Activated CD8-positive, alpha-beta memory T cell treated with anti-CD3 and anti-CD28 coated beads, Interleukin-2, amount 10 ng/mL, durations not matched to agents 7 days and 5 days (primary cell): Measurements from ENCODE around the gene TMEM54. TPM values are rescaled to one million over a fixed set of nuclear protein-coding genes. Genes with fewer than 3 reads are reported as not detected.
A peak's percentile ranks its signal among the peaks of the same experiment; 100 is the strongest.

Experiments
- ATAC-seq: fragments of 150-1000 bp; cut with Tn5 transposase; one replicate; pipeline ENCODE4 v1.10.0; 2021; ENCODE audit warnings: moderate library complexity
- CTCF ChIA-PET: fragments of 350-600 bp; sonication (Branson Sonifier 250); formaldehyde crosslinking; loops from one replicate; lab custom pipeline; 2021; ENCODE audit warnings: antibody characterized with exemption; lab: Charles Lee
- DNase-seq: peaks from one replicate; pipeline ENCODE4 v3.0.0-alpha.2; 2020
- H3K27ac Mint-ChIP-seq: one replicate; pipeline ENCODE4 v1.8.0; 2021; ENCODE audit warnings: mild to moderate bottlenecking, mixed read lengths
- H3K27me3 Mint-ChIP-seq: one replicate; pipeline ENCODE4 v1.8.0; 2021; ENCODE audit warnings: mixed read lengths
- H3K36me3 Mint-ChIP-seq: one replicate; pipeline ENCODE4 v1.8.0; 2021; ENCODE audit warnings: mild to moderate bottlenecking, mixed read lengths
- H3K4me1 Mint-ChIP-seq: one replicate; pipeline ENCODE4 v1.8.0; 2021; ENCODE audit warnings: mixed read lengths
- H3K4me3 Mint-ChIP-seq: one replicate; pipeline ENCODE4 v1.8.0; 2021; ENCODE audit warnings: mild to moderate bottlenecking, moderate library complexity, mixed read lengths
- H3K9me3 Mint-ChIP-seq: one replicate; pipeline ENCODE4 v1.8.0; 2022; ENCODE audit warnings: low read depth, mixed read lengths
- total RNA-seq, 2 experiments: library from RNA; stranded (reverse); gene quantifications; one replicate each; pipeline ENCODE4 v1.2.3, GENCODE V29; 2021

TMEM54 gene
- total RNA-seq, 2 experiments from 2014 or later: not detected

DNA sequence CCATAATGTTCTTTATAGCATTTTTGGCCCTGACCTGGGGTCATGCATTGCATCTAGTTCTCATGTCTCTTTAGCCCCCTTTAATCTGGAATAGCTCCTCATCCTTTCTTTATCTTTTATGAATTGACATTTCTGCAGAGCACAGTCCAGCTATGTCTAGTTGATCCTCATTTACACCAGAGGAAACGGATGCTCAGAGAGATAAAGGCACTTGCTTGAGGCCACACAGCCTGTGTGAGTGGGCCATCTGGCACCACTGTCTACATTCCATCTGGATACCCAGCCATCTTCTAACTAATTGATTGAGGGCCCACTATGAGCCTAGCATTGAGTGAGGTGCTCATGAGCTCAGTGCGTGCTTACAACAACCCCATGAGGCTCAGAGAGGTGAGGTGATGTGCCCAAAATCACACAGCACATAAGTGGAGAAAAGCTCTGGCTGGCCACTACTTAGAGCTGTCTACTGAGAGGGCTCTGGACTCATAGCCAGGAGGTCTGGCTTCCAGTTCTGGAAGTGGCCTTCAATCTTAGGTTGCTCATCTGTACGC lies 11.4 kb downstream of the TMEM54 start:
- no peak overlapping the region for H3K27ac Mint-ChIP-seq
- H3K36me3 Mint-ChIP-seq: no peaks in the 10 kb centered on the region
- no peak overlapping the region for H3K4me3 Mint-ChIP-seq
- ATAC-seq (no peak), DNase-seq (no peak)
- H3K4me1 Mint-ChIP-seq: no peaks in the 10 kb centered on the region
- no peaks in the 10 kb centered on the region for H3K9me3 Mint-ChIP-seq
- CTCF ChIA-PET: interaction anchor here (1.3 to 1.6 kb wide), 2 partner anchors 69 to 206 kb away, joined by 3 read pairs; no protein-coding TSS in a partner anchor
- H3K27me3 Mint-ChIP-seq: peaks cover 75% of the 10 kb centered on the region

DNA sequence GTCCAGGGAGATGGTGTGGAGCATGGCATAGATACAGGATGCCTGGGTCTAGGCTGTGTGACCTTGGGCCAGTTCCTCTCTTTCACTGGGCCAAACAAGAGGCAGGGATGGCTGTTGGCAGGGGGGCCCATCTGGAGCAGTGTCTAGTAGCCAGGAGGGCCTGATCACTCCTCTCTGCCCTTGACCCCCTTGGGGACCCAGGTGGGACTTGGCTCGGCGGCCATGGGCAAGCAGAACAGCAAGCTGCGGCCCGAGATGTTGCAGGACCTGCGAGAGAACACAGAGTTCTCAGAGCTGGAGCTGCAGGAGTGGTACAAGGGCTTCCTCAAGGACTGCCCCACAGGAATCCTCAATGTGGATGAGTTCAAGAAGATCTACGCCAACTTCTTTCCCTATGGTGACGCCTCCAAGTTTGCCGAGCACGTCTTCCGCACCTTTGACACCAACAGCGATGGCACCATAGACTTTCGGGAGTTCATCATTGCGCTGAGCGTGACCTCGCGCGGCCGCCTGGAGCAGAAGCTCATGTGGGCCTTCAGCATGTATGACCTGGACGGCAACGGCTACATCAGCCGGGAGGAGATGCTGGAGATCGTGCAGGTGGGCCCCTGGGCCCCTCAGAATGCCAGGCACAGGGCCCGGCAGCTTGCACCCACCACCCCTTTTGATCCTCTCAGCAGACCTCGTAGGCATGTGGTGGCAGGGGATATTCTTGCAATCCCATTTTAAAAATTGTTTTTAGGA lies 12.3 kb downstream of the TMEM54 start:
- H3K4me1 Mint-ChIP-seq: no peaks in the 10 kb centered on the region
- ATAC-seq (no peak), DNase-seq (no peak)
- H3K9me3 Mint-ChIP-seq: no peaks in the 10 kb centered on the region
- H3K4me3 Mint-ChIP-seq: no peak overlapping the region
- H3K36me3 Mint-ChIP-seq: no peaks in the 10 kb centered on the region
- no peak overlapping the region for H3K27ac Mint-ChIP-seq
- CTCF ChIA-PET: no interaction called here
- H3K27me3 Mint-ChIP-seq: peaks cover 76% of the 10 kb centered on the region

DNA sequence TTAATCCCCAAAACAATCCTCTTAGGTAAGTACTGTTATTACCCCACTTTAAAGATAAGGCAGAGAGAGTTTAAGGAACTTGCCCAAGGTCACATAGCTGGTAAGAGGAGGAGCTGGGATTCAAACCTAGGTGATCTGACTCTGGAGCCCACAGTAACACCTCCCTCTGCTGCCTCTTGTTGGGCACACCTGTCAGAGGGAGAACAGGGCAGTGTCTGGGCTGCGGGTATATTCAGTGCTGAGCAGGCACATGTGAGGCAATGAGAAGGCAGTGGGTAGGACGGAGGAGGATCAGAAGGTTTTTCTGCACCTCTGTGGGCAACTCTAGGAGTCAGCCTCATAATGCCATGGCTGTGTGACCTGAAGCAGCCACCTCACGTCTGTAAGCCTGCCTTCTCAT lies 13.1 kb downstream of the TMEM54 start:
- CTCF ChIA-PET: no interaction called here
- H3K4me3 Mint-ChIP-seq: no peak overlapping the region
- no peaks in the 10 kb centered on the region for H3K4me1 Mint-ChIP-seq
- peaks cover 81% of the 10 kb centered on the region for H3K27me3 Mint-ChIP-seq
- H3K36me3 Mint-ChIP-seq: no peaks in the 10 kb centered on the region
- DNase-seq (no peak), ATAC-seq (no peak)
- no peaks in the 10 kb centered on the region for H3K9me3 Mint-ChIP-seq
- no peak overlapping the region for H3K27ac Mint-ChIP-seq

DNA sequence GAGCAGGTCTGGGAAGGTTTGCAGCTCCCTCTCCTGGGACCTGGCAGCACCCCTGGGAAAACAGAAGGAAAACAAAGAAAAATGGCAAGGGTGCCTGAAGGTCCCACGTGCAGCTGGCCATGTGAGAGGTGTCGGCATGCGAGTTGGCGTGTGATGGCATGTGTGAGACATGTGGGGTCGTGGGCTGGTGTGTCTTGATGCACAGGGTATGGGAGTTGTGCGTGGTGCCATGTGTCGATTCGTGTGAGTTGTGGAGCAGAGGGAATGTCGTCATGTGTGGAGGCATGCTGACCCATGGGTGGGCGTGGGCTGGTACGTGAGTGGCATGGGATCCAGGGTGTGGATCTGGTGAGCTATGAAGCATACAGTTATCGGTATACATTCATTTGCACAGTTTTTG lies 13.6 kb downstream of the TMEM54 start:
- no peak for DNase-seq
- CTCF ChIA-PET: interaction anchor here (1.1 to 1.3 kb wide), 2 partner anchors 25 to 193 kb away, joined by 3 read pairs; partner anchors contain the start of gene AZIN2
- no peaks in the 10 kb centered on the region for H3K4me1 Mint-ChIP-seq
- no peak overlapping the region for H3K27ac Mint-ChIP-seq
- H3K9me3 Mint-ChIP-seq: no peaks in the 10 kb centered on the region
- peaks cover 79% of the 10 kb centered on the region for H3K27me3 Mint-ChIP-seq
- no peaks in the 10 kb centered on the region for H3K36me3 Mint-ChIP-seq
- H3K4me3 Mint-ChIP-seq: no peak overlapping the region
- no peak for ATAC-seq

DNA sequence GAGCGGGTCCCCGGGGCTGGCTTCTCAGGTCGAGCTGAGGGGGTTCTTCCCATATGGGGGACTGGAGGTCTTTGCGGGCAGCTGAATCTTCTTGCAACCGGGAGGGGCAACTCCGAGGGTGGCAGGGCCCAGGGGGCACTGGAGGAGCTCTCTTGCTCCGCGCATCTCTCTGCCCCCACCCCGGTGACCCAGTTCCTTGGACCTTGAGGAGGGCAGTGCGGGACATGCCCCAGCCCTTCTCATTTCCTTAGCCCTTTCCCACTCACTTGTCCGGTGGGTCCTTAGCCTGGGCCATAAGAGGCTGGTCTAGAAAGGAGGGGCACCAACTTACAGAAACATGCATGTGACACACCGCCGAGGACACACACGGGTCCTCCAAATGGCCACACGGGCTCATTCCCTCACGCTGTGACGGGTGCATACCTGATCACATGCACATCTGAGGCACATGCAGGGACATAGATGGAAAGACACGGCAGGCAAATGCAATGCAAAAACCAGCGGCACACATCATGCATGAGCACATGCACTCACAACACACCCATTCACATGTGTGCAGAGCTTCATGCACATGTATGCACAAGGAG lies 14.3 kb downstream of the TMEM54 start:
- Mint-ChIP-seq H3K4me3 (no peak overlapping the region), H3K27ac (no peak overlapping the region), H3K36me3 (no peaks in the 10 kb centered on the region), H3K9me3 (no peaks in the 10 kb centered on the region), H3K4me1 (no peaks in the 10 kb centered on the region), H3K27me3 (peaks cover 72% of the 10 kb centered on the region)
- DNase-seq (no peak), ATAC-seq (no peak)
- CTCF ChIA-PET: interaction anchor here (1.1 to 1.8 kb wide), 5 partner anchors 10 to 194 kb away, joined by 3 to 7 read pairs (median 3); partner anchors contain the start of gene AZIN2

DNA sequence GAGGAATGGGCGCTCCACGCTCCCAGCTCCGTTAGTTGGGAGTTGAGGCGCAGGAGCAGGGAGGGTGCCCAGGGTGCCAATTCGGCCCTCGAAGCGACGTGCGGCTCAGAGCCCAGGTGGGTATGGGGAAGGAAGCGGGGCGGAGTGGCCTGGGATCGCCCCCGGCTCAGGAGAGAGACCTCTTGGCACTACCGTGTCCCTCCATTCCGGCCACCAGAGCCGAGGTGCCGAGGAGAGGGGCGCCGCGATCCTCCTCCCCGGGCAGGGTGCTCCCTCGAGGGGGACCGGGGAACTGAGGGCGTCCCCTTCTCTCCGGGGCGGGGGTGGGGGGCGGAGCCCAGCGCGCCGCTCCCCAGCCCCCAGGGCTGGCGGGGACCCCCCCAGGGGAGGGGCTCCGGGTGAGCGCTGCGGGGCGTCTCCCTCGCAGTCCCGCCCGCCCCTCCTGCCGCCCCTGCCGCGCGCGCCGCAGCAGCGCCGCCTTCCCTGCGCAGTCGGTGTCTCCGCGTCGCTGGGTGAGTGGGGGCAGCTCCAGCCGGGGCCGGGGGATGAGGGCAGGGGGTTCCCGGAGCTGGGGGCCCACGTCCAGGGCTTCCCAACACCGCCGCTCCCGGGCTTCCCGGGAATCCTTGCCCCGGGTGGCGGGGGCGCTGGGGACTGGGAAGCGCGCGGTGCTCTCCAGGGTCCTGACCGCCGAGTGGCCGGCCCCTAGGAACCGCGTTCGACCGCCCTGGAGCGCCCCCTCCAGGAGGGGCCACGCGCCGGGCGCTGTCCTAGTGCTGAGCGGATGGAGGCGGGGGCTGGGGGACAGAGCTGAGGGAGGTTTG lies 15.0 kb downstream of the TMEM54 start, which contains the start of gene HPCA:
Gene HPCA, plus strand, starts transcription at position 488 of the 824 bp plus-strand sequence. CDS start 2,408 bp downstream, outside the sequence.
- CTCF ChIA-PET: interaction anchor here (1.1 to 1.8 kb wide), 5 partner anchors 10 to 195 kb away, joined by 3 to 7 read pairs (median 3); partner anchors contain the start of gene AZIN2
- Mint-ChIP-seq H3K27ac (no peak within 1 kb of the TSS), H3K4me3 (no peak within 1 kb of the TSS), H3K27me3 (peaks cover 67% of the 10 kb centered on the region), H3K36me3 (no peaks in the 10 kb centered on the region), H3K4me1 (no peaks in the 10 kb centered on the region), H3K9me3 (no peaks in the 10 kb centered on the region)
- ATAC-seq (peak; percentile 88), DNase-seq (peak; percentile 62)

DNA sequence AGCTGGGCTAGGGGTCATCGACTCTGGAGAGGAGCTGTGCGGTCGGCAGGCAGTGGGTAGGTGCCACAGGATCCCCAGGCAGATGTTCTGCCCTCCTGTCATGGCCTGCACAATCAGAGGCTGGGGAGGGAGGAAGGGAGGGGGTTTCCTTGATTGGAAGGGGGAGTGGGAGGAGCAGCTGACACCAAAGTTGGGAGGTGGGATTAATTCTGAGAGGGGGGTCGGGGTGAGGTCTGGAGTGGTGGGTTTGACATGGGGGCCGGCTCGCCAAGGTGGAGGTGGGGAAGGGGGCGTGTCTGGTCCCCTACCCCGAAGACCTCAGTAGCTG lies 15.5 kb downstream of the TMEM54 start:
- ATAC-seq (no peak), DNase-seq (no peak)
- H3K4me1 Mint-ChIP-seq: no peaks in the 10 kb centered on the region
- CTCF ChIA-PET: interaction anchor here (1.2 to 1.8 kb wide), 2 partner anchors 9 to 173 kb away, joined by 3 to 7 read pairs; no protein-coding TSS in a partner anchor
- H3K9me3 Mint-ChIP-seq: no peaks in the 10 kb centered on the region
- no peaks in the 10 kb centered on the region for H3K36me3 Mint-ChIP-seq
- H3K4me3 Mint-ChIP-seq: no peak overlapping the region
- H3K27ac Mint-ChIP-seq: no peak overlapping the region
- H3K27me3 Mint-ChIP-seq: peaks cover 66% of the 10 kb centered on the region

DNA sequence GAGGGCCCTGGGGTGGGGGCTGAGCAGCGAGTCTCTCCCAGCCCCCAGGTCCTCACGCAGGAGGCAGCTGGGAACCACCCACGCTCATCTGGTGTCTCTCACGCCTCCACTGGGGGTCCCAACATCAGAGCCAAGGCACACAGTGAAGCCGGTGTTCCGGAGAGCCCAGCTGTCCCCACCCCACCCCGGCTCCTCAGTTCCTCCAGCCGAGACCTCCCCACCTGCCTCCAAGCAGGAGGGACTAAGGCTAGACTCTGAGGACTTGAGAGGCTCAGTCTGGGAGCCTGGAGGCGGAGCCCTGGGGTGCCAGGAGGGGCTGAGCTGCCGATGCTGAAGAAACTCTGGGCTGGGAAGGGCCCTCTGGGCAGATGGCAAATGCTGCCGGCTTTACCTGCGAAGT lies 16.5 kb downstream of the TMEM54 start:
- DNase-seq: no peak
- Mint-ChIP-seq H3K27me3 (peaks cover 58% of the 10 kb centered on the region), H3K36me3 (no peaks in the 10 kb centered on the region), H3K4me1 (no peaks in the 10 kb centered on the region), H3K9me3 (no peaks in the 10 kb centered on the region), H3K4me3 (no peak overlapping the region), H3K27ac (no peak overlapping the region)
- CTCF ChIA-PET: interaction anchor here (0.8 kb wide), 1 partner anchor 172 kb away, joined by 5 read pairs; no protein-coding TSS in a partner anchor
- ATAC-seq: no peak

DNA sequence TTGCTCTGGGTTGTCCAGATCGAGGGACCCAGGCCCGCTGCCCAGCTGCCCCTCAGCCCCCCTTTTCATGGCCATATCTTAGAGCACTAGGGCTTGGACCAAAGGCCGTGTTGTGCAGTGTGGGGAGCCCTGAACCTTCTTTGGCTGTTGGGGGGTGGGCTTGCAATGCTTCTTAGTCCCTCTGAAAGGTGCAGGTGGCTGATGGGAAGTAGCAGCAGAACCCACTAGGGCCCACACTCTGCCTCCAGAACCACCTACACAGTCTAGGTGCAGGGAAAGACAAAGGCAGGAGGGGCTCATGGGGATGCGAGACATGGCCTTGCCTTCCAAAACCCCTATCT lies 17.2 kb downstream of the TMEM54 start:
- DNase-seq (no peak), ATAC-seq (no peak)
- H3K36me3 Mint-ChIP-seq: no peaks in the 10 kb centered on the region
- H3K9me3 Mint-ChIP-seq: no peaks in the 10 kb centered on the region
- H3K4me3 Mint-ChIP-seq: no peak overlapping the region
- H3K27ac Mint-ChIP-seq: no peak overlapping the region
- no peaks in the 10 kb centered on the region for H3K4me1 Mint-ChIP-seq
- CTCF ChIA-PET: interaction anchor here (0.8 kb wide), 1 partner anchor 172 kb away, joined by 5 read pairs; no protein-coding TSS in a partner anchor
- H3K27me3 Mint-ChIP-seq: peaks cover 51% of the 10 kb centered on the region

DNA sequence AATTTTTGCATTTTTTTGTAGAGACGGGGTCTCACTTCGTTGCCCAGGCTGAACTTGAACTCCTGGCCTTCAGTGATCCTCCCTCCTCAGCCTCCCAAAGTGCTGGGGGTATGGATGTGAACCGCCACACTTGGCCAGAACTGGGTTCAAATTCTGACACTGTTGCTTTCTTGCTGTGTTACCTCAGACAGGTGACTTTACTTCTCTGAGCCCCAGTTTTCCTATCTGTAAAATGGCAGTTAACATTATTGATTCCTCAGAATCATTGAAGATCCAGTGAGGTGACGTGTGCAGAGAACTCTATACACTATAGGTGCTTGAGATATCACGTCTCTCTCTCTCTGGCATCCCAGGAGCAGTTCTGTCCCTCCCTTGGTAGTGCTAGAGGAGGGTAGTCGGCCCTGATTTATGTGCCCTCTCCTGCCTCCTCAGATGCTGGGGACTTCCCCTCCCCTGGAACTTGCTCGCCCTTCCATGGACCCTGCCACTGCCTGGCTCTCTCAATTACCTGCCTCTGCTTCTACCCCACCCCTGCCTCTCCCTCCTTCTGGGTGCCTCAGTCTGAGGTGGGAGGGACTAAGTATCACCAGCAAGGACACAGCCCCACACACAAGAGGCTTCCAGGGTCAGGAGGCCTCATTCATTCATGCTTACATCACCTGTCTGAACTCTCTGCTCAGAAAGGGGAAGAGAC lies 17.7 kb downstream of the TMEM54 start:
- Mint-ChIP-seq H3K9me3 (no peaks in the 10 kb centered on the region), H3K4me1 (no peaks in the 10 kb centered on the region), H3K36me3 (no peaks in the 10 kb centered on the region), H3K27me3 (peaks cover 47% of the 10 kb centered on the region), H3K4me3 (no peak overlapping the region), H3K27ac (no peak overlapping the region)
- ATAC-seq: no peak
- CTCF ChIA-PET: interaction anchor here (1.8 to 1.9 kb wide), 2 partner anchors 9 to 11 kb away, joined by 4 to 8 read pairs; no protein-coding TSS in a partner anchor
- no peak for DNase-seq

DNA sequence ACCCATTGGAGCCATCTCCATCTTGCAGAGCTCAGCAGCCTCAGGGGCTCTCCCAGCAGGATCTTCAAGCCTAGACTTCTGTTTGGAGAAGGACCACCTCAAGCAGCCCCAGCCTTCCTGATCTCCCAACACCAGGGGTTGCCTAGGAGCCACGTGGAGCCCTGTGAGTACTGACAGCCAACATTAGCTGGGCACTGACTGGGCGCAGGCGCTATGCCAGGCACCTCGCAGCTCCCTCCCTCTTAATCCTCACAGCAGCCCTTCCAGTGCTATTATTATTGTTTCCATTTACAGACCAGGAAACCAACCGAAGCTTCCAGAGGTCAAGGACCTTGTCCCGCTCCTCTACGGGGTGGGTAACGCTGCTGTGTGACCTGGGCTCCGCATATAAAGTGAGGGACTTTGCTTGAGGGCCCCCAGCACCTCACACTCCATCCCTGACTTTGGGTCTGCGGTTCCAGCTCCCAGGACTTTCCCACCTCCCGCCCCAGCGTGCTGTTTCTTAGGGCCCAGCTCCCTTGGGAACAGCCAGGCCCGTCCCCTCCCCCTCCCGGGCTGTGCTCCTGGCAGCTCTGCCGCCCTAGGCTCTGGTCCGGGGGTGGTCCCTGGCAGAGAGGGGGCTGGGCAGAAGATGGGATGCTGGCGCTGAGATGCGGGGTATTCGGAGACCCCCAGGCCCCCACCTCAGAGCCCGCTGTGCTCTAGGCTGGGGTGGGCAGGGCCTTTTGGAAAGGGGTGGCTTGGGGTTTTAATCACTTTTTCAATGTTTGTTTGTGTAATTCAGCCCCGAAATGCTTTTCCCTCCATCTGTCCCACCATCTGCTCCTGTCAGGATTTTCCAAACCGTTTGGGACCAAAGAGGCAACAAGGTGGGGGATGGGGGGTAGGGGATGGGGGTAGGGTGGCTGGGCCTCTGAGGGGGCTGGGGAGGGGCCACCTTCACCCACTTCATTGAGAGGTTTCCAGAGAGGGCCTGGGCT lies 19.0 kb downstream of the TMEM54 start:
- Mint-ChIP-seq H3K4me1 (no peaks in the 10 kb centered on the region), H3K36me3 (no peaks in the 10 kb centered on the region), H3K9me3 (no peaks in the 10 kb centered on the region), H3K4me3 (no peak overlapping the region), H3K27ac (no peak overlapping the region), H3K27me3 (peaks cover 39% of the 10 kb centered on the region)
- ATAC-seq (no peak), DNase-seq (no peak)
- CTCF ChIA-PET: interaction anchor here (1.8 to 1.9 kb wide), 2 partner anchors 10 to 13 kb away, joined by 4 to 8 read pairs; no protein-coding TSS in a partner anchor
